Frontal cortex (tissue), 4 donors: Measurements from ENCODE around the gene TMEM209. TPM values are rescaled to one million over a fixed set of nuclear protein-coding genes. Genes with fewer than 3 reads are reported as not detected.
A peak's percentile ranks its signal among the peaks of the same experiment; 100 is the strongest.
"Not testable (repeated sequence)": the region's sequence is repeated elsewhere in the genome, so short reads cannot be mapped to it uniquely, and the experiment has no call there.

ENCODE experiments used
- DNase-seq, 2 donors: peaks; one replicate each; pipeline ENCODE4 v3.0.0; 2012; ENCODE audit warnings: low spot score in 2 of 2
- FAIRE-seq: peaks from 2 replicates; lab custom pipeline; 2012; peaks lifted over from hg19 to GRCh38; lab: Jason Lieb, UNC
- total RNA-seq: library from RNA; depleted of rRNA; stranded (reverse); fragments of >200 nt; gene quantifications from one replicate; pipeline ENCODE4 v1.2.3, GENCODE V29; 2014
- donor health status: control.
- donor health status: control.
- donor health status: control.

Gene TMEM209
- total RNA-seq, 1 donor from 2014 or later, result 12.6 TPM

- FAIRE-seq, result no peak
These were observed 58.4 kb downstream of the TMEM209 start for GRCh38 chr7:130146693-130147405.

GRCh38 chr7:130146142-130146541 lies 59.1 kb downstream of the TMEM209 start:
- not testable (repeated sequence) for DNase-seq, FAIRE-seq

More at GRCh38 chr7:130146693-130147405, 58.4 kb downstream of the TMEM209 start:
- no peak for DNase-seq

DNA sequence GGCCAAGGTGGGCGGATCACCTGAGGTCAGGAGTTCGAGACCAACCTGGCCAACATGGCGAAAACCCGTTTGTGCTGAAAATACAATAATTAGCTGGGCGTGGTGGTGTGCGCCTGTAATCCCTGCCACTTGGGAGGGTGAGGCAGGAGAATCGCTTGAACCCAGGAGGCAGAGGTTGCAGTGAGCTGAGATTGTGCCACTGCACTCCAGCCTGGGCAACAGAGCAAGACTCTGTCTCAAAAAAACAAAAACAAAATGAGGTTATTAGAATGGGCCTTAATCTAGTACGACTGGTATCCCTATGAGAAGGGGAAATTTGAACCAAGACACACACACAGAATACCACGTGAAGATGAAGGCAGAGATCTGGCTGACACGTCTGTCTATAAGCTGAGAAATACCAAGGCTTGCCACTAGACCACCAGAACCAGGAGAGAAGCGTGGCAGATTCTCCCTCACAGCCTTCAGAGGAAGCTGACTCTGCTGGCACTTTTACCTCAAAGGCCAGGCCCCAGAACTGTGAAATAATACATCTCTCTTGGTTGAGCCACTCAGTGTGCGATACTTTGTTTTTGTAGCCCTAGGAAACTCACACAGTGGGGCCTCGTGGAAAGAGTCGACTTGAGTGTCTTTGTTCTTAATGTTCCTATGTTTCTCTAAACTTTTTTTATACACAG lies 59.6 kb downstream of the TMEM209 start:
- DNase-seq, result no peak
- FAIRE-seq, result no peak

DNA sequence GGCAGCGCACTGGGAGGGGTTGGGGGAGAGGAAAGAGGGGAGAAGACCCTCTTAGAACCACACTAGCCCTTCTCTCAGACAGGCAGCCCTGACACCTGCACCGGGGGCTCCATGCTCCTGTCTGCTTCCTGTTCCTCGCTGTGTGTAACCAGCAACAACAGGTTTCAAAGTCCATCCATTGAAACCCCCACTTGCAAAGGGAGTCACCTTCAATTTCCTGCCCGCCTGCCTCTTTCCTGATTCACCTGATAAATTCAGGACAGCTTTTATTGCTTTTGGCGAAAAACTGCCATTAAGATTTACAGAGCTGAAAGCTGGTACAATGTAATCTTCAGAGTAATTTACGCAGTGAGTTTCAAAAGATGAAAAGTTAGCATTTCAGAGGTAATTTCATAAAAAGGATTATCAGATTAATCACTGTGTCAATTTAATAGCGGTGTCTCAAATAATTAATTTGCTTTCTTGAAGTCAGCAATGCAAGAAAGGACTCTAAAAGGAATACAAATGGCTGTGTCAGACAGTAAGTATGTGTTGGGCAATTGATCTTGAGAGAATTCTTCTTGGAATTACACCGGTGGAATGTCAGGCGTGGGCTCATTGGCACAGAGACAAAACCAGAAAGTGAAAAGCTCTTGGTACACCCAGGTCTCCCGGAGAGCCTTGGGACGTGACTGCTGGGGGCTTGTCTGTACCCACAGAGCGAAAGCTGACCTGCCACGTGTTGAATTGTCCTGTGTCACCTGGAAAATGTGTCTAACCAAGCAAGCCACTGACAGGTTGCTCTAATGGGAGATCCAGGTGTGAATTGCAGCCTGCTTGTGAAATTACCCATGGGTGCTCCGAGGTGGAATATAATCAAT lies 60.7 kb downstream of the TMEM209 start:
- no peak for DNase-seq
- no peak for FAIRE-seq

GRCh38 chr7:130143986-130144311 lies 61.3 kb downstream of the TMEM209 start:
- FAIRE-seq, result no peak
- DNase-seq, result no peak

DNA sequence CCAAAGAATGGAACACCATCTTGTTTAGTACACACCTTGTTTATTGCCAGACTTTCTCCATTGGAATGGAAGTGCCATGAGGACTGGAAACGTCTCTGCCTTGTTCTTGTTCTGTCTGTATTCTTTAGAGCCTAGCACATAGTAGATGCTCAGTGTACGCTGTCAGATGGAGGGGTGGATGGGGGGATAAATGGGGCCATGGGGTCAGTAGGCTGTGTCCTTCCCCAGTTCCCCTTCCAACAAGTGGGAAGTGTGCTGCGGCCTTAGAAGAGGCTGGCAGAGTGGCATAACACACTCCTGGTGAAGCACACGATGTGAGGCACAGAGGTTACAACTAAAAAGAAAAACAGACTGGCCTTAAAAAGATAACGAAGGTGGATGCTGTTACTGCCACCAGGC lies 61.9 kb downstream of the TMEM209 start:
- FAIRE-seq (no peak), DNase-seq (no peak)

DNA sequence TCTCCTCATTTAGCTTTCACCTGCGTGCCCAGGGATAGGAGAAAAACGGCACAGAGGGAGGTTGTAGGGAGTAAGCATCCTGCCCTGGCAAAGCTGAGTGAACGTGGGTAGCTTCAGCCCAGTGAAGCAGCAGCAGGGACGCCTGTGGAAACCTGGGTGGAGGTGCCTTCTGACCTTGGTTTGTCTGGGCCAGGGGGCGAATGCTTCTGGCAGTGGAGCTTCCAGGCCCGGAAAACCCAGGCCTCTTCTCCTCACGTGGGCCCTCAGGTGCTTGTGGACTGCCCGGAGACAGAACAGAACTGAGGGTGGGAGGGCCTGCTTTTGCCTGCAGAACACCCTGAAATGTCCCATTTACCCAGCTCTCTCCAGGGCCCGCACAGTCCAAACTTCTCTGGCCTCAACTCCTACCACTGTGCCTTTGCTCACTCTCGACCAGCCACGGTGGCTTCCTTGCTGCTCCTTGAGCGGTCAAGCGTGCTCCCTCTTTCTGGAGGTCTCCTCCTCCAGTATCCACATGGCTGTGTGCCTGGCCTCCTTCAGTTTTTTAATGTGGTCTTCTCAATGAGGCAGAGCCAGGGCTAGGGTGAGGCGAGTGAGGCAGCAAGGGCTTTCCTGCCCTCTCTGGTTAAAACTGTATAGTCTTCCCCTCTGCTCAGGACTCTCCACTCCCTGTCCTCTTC lies 62.4 kb downstream of the TMEM209 start:
- DNase-seq (no peak), FAIRE-seq (no peak)

DNA sequence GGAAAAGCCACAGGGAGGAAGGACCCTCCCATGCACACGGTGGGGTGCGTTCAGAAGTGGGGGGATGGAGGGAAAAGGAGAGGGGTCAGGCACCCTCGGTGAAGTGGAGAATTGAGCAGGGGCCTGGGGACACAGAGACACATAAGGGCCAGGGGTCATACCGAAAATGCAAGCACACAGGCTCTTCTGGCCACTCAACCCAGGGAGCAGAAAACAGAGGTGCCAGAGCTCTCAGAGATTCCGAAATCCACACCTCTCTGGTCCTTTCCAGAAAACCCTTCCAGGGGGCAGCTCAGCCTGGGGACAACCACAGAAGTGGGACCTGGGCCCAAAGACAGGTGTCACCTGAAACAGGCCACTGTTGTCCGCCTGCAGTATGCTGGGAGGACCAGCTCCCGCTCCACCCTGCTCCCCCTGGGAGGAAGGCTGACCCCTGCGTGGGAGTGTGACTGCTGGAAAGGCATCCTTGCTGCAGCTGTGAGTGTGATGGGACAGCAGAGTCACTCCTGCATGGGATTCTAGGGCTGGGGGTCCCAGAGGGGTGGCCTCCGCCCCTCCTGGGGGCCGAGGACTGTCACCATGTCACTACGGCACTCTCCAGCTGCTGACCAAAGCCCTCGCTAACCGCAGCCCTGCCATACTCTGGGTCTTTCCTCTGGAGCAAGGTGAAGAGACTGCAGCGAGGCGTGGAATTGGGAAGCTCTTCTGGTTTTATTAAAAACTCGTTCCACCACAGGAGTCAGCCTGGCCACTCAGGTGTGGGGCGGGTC lies 63.1 kb downstream of the TMEM209 start:
- no peak for FAIRE-seq
- DNase-seq, result peak in 1 of 2 donors; percentile 47

DNA sequence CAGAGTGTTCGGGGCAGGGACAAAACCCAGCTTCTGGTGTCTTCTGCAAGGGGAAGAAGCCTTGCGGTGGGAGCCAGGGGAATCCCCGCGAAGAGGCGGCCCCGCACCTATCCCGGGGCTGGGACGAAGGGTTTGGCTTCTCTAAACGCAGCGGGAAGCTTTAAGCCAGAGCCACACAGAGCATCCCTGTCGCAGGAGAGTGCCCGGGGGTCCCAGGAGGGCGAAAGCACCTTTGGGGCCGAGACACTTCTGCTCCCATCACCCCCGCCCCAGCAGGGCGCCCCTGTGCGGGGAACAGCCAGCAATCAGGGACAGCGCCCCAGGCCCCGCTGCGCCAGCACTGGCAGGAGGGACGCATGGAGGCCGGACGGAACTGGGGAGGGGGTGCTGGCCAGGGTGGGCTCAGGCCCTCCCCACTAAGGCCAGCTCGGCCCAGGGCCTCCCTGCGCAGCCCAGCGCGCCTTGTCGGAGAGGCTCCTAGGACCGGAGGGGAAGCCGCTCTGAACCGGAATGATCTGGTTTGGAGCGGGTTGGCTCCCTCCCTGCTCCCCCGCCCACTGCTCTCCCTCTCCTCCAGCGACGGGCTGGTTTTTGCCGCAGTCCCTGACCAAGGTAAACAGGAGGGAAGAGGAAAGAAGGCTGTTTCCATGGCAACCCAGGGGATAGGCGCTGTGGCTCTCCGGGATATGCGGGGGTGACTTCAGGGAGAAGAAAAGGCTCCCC lies 63.9 kb downstream of the TMEM209 start:
- FAIRE-seq (no peak), DNase-seq (peak; percentile 60 to 83)

DNA sequence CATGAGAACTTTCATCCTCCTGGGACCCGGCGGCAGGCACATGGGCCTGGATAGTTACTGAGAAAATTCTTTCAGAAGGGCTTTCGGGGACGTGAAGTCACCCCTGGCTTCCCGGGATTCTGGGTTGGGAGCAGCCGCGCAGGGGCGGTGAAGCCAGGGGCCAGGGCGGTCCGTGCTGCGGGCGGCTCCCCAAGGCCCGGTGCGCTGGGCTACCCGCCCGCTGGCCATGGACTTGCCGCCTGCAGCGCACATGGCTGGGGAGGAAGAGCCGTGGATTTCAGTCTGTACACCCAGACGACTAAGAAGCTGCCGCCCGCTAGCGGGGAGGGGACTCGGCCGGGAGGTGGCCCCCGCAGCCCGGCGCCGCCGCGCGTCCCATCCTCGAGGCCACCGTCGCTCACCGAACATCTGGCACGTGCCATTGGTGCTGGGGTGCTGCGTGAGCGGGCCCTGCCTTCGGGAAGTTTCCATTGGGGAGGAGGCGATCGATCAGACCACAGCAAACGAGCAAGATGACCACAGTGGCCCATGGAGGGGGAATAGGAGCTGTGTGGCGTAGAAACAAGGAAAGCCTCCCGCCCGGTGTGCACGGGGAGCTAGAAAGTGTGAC lies 64.5 kb downstream of the TMEM209 start:
- no peak for DNase-seq
- FAIRE-seq, result no peak

DNA sequence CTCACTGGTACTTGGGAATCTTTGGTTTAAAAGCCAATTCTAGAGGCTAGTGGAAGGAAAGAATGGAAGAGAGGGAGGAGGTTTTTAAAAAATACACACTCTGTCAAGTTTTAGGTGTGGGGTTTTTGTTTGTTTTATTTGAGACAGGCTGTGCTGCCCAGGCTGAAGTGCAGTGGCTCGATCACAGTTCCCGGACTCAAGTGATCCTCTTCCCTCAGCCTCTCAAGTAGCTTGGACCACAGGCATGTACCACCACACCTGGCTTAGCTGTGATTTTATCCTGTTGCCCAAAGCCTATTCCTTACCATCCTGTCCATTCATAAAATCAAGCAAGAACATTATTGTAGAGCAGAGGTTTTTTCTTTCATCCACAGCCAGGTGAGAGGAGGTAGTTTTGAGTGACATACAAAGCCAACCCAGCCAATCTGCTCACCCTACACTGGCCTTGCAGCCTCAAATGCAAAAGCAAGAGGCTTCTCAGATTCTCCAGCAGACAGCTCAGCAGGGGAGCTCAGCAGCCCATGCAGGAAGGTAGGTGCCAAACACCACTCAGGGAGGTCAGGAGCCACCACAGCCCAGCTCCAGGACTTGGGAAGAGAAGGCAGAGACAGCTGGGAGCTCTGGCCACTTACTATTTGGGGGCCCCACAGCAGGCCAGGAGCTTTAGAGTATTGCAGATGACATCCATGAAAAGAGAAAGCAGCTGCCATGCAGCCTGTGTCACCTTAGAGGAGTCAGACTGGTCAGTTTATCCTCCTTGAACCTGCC lies 65.8 kb downstream of the TMEM209 start:
- FAIRE-seq, result no peak
- DNase-seq, result no peak

- no peak for DNase-seq
- FAIRE-seq, result no peak
These were observed 68.0 kb downstream of the TMEM209 start for GRCh38 chr7:130137207-130137606.

DNA sequence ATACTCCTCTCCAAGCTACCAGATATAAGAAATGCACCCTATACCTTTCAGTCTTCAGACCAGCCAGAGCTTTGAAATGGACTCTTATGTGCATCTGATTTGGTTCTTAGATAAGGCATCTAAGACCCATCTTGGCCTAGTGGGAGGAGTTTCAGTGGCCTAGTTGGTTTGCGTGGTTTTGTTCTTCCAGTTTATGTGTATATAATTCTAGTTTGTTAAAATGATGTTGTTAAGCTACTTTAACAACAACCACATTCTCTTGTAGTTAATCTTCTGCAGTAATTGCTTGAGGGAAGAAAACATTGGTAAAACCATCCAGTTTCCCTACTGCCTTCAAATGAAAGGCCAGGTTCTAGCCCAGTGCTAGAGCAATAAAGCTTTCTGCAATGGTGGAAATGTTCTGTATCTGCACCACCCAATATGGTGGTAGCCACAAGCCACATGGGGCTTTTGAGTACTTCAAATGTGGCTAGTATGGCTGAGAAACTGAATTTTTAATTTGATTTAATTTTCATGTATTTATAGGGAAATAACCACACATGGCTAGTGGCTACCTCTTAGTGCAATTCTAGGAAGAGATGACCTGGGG lies 68.5 kb downstream of the TMEM209 start:
- no peak for FAIRE-seq
- DNase-seq, result no peak

- DNase-seq (no peak), FAIRE-seq (no peak)
These were observed 69.7 kb downstream of the TMEM209 start for GRCh38 chr7:130135208-130136205.

GRCh38 chr7:130134726-130135125 lies 70.5 kb downstream of the TMEM209 start:
- no peak for DNase-seq
- FAIRE-seq, result no peak

GRCh38 chr7:130134106-130134636 lies 71.0 kb downstream of the TMEM209 start:
- no peak for FAIRE-seq
- DNase-seq, result no peak
